ENCODE results near the gene NSUN4.
"Not testable (repeated sequence)": the region's sequence is repeated elsewhere in the genome, so short reads cannot be mapped to it uniquely, and the experiment has no call there.

Gene NSUN4

GRCh38 chr1:46340404-46341221, at the start of gene NSUN4:
Gene NSUN4, plus strand, starts transcription at chr1:46340807. Its CDS starts 20 bp downstream, at chr1:46340827.
- peak; percentile 53 to 96 (median 84) for DNase-seq

- no peak for DNase-seq
Measured at GRCh38 chr1:46295306-46295705, 45.3 kb upstream of the NSUN4 start.

- no peak for DNase-seq
Measured at GRCh38 chr1:46298387-46298786, 42.2 kb upstream of the NSUN4 start.

GRCh38 chr1:46300673-46301405, 39.8 kb upstream of the NSUN4 start:
- DNase-seq = no peak

- DNase-seq = peak in 3 of 51 donors; percentile 23 to 54 (median 38)
Measured at GRCh38 chr1:46301406-46301807, 39.2 kb upstream of the NSUN4 start.

GRCh38 chr1:46301808-46302640, 38.6 kb upstream of the NSUN4 start:
- peak in 36 of 51 donors; percentile 12 to 70 (median 52) for DNase-seq

GRCh38 chr1:46302641-46303037, 38.0 kb upstream of the NSUN4 start:
- peak in 19 of 51 donors; percentile 29 to 79 (median 53) for DNase-seq

- DNase-seq = peak; percentile 37 to 98 (median 91)
Measured at GRCh38 chr1:46303038-46303871, 37.4 kb upstream of the NSUN4 start, which contains the start of the genes LRRC41 and UQCRH. Gene LRRC41, minus strand, starts transcription at chr1:46303616. Its CDS starts 294 bp downstream, at chr1:46303322. Gene UQCRH, plus strand, starts transcription at chr1:46303698. Its CDS starts 69 bp downstream, at chr1:46303767.

GRCh38 chr1:46303872-46304326, 36.7 kb upstream of the NSUN4 start:
- peak in 1 of 51 donors; percentile 36 for DNase-seq

- no peak for DNase-seq
Measured at GRCh38 chr1:46306159-46306530, 34.5 kb upstream of the NSUN4 start.

- DNase-seq = no peak
Measured at GRCh38 chr1:46309401-46310159, 31.0 kb upstream of the NSUN4 start.

- DNase-seq = no peak
Measured at GRCh38 chr1:46310321-46310720, 30.3 kb upstream of the NSUN4 start.

GRCh38 chr1:46315669-46316403, 24.8 kb upstream of the NSUN4 start:
- DNase-seq = no peak

- DNase-seq = no peak
Measured at GRCh38 chr1:46317323-46317722, 23.3 kb upstream of the NSUN4 start.

GRCh38 chr1:46319301-46319700, 21.3 kb upstream of the NSUN4 start:
- DNase-seq = not testable (repeated sequence)

- not testable (repeated sequence) for DNase-seq
Measured at GRCh38 chr1:46319960-46320914, 20.4 kb upstream of the NSUN4 start.

- DNase-seq = not testable (repeated sequence)
Measured at GRCh38 chr1:46322191-46322590, 18.4 kb upstream of the NSUN4 start.

Data from hypothalamus (tissue), 51 donors.